ENCODE data around the gene PNMA6E.

GRCh38 chrX:153407736-153408135, 6.6 kb upstream of the PNMA6E start:
- TF ChIP-seq CTCF (IDR thresholded peaks at IDR 0.05) = no peak
- no peak for TF ChIP-seq POLR2A (IDR thresholded peaks at IDR 0.05)
- no peak for TF ChIP-seq POLR2AphosphoS5 (IDR thresholded peaks at IDR 0.05)

All from prostate gland (tissue), 2 donors.